Measurements from ENCODE around the gene SLCO2A1.

The SLCO2A1 gene

GRCh38 chr3:134027631-134028030 is 2.1 kb downstream of the SLCO2A1 start:
- no peak overlapping the region for H3K27ac ChIP-seq

GRCh38 chr3:134020135-134020680 is 9.5 kb downstream of the SLCO2A1 start:
- Histone ChIP-seq H3K4me1 (ENCODE audit: control insufficient read depth in 1 of 2, insufficient read depth in 1 of 2, low read depth in 1 of 2, low read length in 1 of 2) (no peaks in the 10 kb centered on the region), H3K4me3 (ENCODE audit: low read depth in 1 of 2, low read length in 1 of 2) (no peak overlapping the region), H3K36me3 (no peaks in the 10 kb centered on the region), H3K27ac (no peak overlapping the region), H3K27me3 (no peaks in the 10 kb centered on the region), H3K9me3 (no peaks in the 10 kb centered on the region)
- TF ChIP-seq, protein P1, sequence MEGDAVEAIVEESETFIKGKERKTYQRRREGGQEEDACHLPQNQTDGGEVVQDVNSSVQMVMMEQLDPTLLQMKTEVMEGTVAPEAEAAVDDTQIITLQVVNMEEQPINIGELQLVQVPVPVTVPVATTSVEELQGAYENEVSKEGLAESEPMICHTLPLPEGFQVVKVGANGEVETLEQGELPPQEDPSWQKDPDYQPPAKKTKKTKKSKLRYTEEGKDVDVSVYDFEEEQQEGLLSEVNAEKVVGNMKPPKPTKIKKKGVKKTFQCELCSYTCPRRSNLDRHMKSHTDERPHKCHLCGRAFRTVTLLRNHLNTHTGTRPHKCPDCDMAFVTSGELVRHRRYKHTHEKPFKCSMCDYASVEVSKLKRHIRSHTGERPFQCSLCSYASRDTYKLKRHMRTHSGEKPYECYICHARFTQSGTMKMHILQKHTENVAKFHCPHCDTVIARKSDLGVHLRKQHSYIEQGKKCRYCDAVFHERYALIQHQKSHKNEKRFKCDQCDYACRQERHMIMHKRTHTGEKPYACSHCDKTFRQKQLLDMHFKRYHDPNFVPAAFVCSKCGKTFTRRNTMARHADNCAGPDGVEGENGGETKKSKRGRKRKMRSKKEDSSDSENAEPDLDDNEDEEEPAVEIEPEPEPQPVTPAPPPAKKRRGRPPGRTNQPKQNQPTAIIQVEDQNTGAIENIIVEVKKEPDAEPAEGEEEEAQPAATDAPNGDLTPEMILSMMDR (IDR thresholded peaks at IDR 0.05) = no peak

More at GRCh38 chr3:134027631-134028030, 2.1 kb downstream of the SLCO2A1 start:
- Histone ChIP-seq H3K27me3 (peaks cover 65% of the 10 kb centered on the region), H3K4me1 (ENCODE audit: control insufficient read depth in 1 of 2, insufficient read depth in 1 of 2, low read depth in 1 of 2, low read length in 1 of 2) (no peaks in the 10 kb centered on the region), H3K9me3 (no peaks in the 10 kb centered on the region), H3K4me3 (ENCODE audit: low read depth in 1 of 2, low read length in 1 of 2) (no peak overlapping the region), H3K36me3 (no peaks in the 10 kb centered on the region)
- TF ChIP-seq, protein P1 (IDR thresholded peaks at IDR 0.05) = no peak

DNA sequence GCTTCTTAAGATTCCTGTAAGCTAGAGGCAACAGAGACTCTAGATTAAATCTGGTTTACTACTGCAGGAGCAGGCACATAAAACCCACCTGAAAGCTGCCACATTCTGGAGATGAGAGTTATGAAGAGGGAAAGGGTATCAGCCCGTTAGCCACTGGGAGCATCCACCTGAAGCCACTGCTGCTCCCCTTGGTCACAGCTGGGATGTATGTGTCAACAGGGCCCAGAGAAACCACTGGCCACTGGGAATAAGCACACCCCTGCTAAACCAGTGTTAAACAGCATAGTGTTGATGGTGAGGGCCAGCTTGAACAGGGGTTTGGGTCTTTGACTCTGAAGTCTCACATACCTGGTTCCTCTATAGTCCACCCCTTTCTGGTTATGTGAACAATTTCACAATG is 10.9 kb downstream of the SLCO2A1 start:
- no peaks in the 10 kb centered on the region for H3K9me3 ChIP-seq
- no peaks in the 10 kb centered on the region for H3K4me1 ChIP-seq (ENCODE audit: control insufficient read depth in 1 of 2, insufficient read depth in 1 of 2, low read depth in 1 of 2, low read length in 1 of 2)
- H3K27ac ChIP-seq = no peak overlapping the region
- TF ChIP-seq, protein P1 (IDR thresholded peaks at IDR 0.05) = no peak
- H3K27me3 ChIP-seq = no peaks in the 10 kb centered on the region
- H3K36me3 ChIP-seq = no peaks in the 10 kb centered on the region
- no peak overlapping the region for H3K4me3 ChIP-seq (ENCODE audit: low read depth in 1 of 2, low read length in 1 of 2)

DNA sequence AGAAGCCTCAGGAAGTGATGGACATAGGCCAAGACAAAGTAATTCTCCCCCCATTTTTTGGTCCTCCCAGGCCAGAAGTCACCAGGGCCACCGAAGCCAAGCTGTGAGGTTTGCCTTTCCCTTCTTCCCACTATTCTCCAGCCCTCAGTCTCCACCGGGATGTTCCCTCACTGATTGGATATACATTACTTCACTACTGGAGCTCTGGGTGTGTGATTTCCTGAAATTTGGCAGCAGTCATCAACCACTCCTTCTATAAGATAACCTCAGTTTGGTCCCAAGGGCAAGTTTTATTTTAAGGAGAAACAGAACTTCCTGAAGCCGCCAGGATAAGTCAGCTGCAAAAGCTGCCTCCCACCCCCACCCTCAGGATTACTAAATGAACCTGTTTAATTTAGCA is 11.3 kb downstream of the SLCO2A1 start:
- TF ChIP-seq, protein P1 (IDR thresholded peaks at IDR 0.05) = no peak
- H3K27ac ChIP-seq = no peak overlapping the region
- no peaks in the 10 kb centered on the region for H3K4me1 ChIP-seq (ENCODE audit: control insufficient read depth in 1 of 2, insufficient read depth in 1 of 2, low read depth in 1 of 2, low read length in 1 of 2)
- H3K9me3 ChIP-seq = no peaks in the 10 kb centered on the region
- H3K4me3 ChIP-seq (ENCODE audit: low read depth in 1 of 2, low read length in 1 of 2) = no peak overlapping the region
- no peaks in the 10 kb centered on the region for H3K27me3 ChIP-seq
- H3K36me3 ChIP-seq = no peaks in the 10 kb centered on the region

GRCh38 chr3:134017490-134017889 is 12.2 kb downstream of the SLCO2A1 start:
- no peaks in the 10 kb centered on the region for H3K36me3 ChIP-seq
- no peak overlapping the region for H3K27ac ChIP-seq
- no peaks in the 10 kb centered on the region for H3K27me3 ChIP-seq
- H3K9me3 ChIP-seq = no peaks in the 10 kb centered on the region
- H3K4me1 ChIP-seq (ENCODE audit: control insufficient read depth in 1 of 2, insufficient read depth in 1 of 2, low read depth in 1 of 2, low read length in 1 of 2) = no peaks in the 10 kb centered on the region
- TF ChIP-seq, protein P1 (IDR thresholded peaks at IDR 0.05) = no peak
- H3K4me3 ChIP-seq (ENCODE audit: low read depth in 1 of 2, low read length in 1 of 2) = no peak overlapping the region

GRCh38 chr3:134014270-134014669 is 15.5 kb downstream of the SLCO2A1 start:
- Histone ChIP-seq H3K36me3 (no peaks in the 10 kb centered on the region), H3K27me3 (no peaks in the 10 kb centered on the region), H3K4me1 (ENCODE audit: control insufficient read depth in 1 of 2, insufficient read depth in 1 of 2, low read depth in 1 of 2, low read length in 1 of 2) (no peaks in the 10 kb centered on the region), H3K27ac (no peak overlapping the region), H3K4me3 (ENCODE audit: low read depth in 1 of 2, low read length in 1 of 2) (no peak overlapping the region), H3K9me3 (no peaks in the 10 kb centered on the region)
- TF ChIP-seq, protein P1 (IDR thresholded peaks at IDR 0.05) = no peak

Data from neutrophil (primary cell).